Neutrophil (primary cell): ENCODE measurements around the gene RDH11.

Source experiments
- H3K27ac ChIP-seq: fragments of 200-600 bp; sonication (generic); 2 replicates; pipeline ENCODE4 v1.5.1; 2016; ENCODE audit warnings: mild to moderate bottlenecking, moderate library complexity
- H3K27me3 ChIP-seq: fragments of 200-600 bp; sonication (generic); 2 replicates; pipeline ENCODE4 v1.6.0; 2016; ENCODE audit warnings: mild to moderate bottlenecking
- H3K36me3 ChIP-seq: fragments of 200-600 bp; sonication (generic); 2 replicates; pipeline ENCODE4 v1.5.1; 2017
- H3K4me1 ChIP-seq, 2 experiments: fragments of 200-600 bp in 1 of 2; sonication (generic) in 1 of 2; 1 replicate in 1 of 2; 2 replicates in 1 of 2; pipeline versions ENCODE4 v1.5.1 to v1.6.1; 2013 to 2016; ENCODE audit warnings: low read depth in 1 of 2, low read length in 1 of 2, mild to moderate bottlenecking in 1 of 2, moderate library complexity in 1 of 2; ENCODE audit not compliant: control insufficient read depth in 1 of 2, insufficient read depth in 1 of 2
- H3K4me3 ChIP-seq, 2 experiments: fragments of 200-600 bp in 1 of 2; sonication (generic) in 1 of 2; 1 replicate in 1 of 2; 2 replicates in 1 of 2; pipeline ENCODE4 v1.5.1; 2013 to 2016; ENCODE audit warnings: low read depth in 1 of 2, low read length in 1 of 2, mild to moderate bottlenecking in 1 of 2, moderate library complexity in 1 of 2
- H3K9me3 ChIP-seq: fragments of 200-600 bp; sonication (generic); 2 replicates; pipeline ENCODE4 v1.5.1; 2016
- TF ChIP-seq, protein P1 (sequence below): fragments of 200-600 bp; sonication (generic); IDR thresholded peaks from 2 replicates; pipeline ENCODE4 v1.5.1; 2016; ENCODE audit warnings: antibody characterized with exemption

RDH11 gene

DNA sequence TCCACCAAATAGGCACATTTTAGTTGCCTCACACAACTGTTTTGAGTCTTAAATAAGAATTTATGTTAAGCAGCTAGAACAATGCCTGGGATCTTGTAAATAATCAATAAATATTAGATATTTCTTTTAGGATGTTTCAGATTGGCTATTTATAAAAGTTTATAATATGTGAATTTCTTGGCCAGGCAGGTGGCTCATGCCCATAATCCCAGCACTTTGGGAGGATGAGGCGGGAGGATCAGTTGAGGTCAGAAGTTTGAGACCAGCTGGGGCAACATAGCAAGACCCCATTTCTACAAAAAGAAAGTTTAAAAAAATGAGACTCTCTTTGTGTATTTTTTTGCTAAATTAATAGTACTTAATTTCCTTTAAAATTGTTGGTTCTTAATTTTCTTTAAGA lies 54.1 kb downstream of the RDH11 start:
- H3K36me3 ChIP-seq = peaks cover 13% of the 10 kb centered on the region
- TF ChIP-seq, protein P1, sequence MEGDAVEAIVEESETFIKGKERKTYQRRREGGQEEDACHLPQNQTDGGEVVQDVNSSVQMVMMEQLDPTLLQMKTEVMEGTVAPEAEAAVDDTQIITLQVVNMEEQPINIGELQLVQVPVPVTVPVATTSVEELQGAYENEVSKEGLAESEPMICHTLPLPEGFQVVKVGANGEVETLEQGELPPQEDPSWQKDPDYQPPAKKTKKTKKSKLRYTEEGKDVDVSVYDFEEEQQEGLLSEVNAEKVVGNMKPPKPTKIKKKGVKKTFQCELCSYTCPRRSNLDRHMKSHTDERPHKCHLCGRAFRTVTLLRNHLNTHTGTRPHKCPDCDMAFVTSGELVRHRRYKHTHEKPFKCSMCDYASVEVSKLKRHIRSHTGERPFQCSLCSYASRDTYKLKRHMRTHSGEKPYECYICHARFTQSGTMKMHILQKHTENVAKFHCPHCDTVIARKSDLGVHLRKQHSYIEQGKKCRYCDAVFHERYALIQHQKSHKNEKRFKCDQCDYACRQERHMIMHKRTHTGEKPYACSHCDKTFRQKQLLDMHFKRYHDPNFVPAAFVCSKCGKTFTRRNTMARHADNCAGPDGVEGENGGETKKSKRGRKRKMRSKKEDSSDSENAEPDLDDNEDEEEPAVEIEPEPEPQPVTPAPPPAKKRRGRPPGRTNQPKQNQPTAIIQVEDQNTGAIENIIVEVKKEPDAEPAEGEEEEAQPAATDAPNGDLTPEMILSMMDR = no peak
- H3K4me3 ChIP-seq = no peak overlapping the region

DNA sequence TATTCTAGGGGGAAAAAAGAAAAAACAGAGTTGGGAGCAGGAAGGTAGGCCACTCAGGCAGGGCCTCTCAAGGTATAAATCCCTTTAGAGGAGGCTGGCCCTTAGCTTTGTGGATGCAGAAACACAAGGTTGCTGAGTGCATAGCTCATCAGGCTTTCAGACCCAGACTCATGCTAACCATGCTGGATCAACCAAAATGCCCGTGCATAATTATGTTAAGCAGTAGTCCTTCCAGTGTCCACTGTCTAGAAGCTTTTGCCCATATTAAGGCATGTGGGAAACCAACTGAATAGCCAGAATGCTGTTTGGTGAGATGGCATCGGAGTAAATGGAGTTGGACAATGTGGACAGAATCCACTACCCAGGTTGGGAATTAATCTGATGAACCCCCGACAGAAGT lies 56.9 kb downstream of the RDH11 start:
- no peaks in the 10 kb centered on the region for H3K36me3 ChIP-seq
- H3K4me3 ChIP-seq = no peak overlapping the region
- H3K9me3 ChIP-seq = no peaks in the 10 kb centered on the region
- TF ChIP-seq, protein P1 = no peak
- no peaks in the 10 kb centered on the region for H3K27me3 ChIP-seq
- H3K4me1 ChIP-seq = no peaks in the 10 kb centered on the region
- no peak overlapping the region for H3K27ac ChIP-seq

More for the DNA sequence above, 54.1 kb downstream of the RDH11 start:
- Histone ChIP-seq H3K4me1 (no peaks in the 10 kb centered on the region), H3K9me3 (no peaks in the 10 kb centered on the region), H3K27ac (no peak overlapping the region), H3K27me3 (no peaks in the 10 kb centered on the region)

DNA sequence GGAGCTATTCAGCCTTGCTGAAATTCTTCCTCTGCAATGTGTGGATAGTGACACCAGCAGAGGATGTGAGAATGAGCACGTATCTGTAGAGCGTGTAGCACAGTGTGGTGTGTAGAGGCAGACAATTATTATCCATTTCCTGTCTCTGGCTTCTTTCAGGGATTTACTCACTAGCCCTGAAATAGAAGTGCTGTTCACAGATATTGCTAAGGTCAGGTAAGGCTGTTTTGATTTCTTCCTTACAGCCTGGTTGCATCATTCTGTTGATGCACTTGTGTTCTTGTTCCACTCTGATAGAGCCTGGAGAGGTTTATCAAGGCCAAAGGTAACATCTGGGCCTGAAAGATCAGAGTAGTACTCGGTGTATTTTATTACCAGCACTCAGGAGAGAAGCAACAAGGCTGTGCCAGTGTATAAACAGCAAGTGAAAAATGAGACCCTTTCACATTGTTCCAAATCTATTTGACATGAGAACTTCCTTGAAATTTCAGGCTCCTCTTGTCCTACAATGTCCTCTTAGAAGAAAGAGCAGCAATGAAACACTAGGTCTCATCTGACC lies 59.1 kb downstream of the RDH11 start:
- Histone ChIP-seq H3K27ac (no peak overlapping the region), H3K9me3 (no peaks in the 10 kb centered on the region), H3K27me3 (no peaks in the 10 kb centered on the region), H3K4me1 (no peaks in the 10 kb centered on the region), H3K4me3 (no peak overlapping the region), H3K36me3 (no peaks in the 10 kb centered on the region)
- TF ChIP-seq, protein P1 = no peak

DNA sequence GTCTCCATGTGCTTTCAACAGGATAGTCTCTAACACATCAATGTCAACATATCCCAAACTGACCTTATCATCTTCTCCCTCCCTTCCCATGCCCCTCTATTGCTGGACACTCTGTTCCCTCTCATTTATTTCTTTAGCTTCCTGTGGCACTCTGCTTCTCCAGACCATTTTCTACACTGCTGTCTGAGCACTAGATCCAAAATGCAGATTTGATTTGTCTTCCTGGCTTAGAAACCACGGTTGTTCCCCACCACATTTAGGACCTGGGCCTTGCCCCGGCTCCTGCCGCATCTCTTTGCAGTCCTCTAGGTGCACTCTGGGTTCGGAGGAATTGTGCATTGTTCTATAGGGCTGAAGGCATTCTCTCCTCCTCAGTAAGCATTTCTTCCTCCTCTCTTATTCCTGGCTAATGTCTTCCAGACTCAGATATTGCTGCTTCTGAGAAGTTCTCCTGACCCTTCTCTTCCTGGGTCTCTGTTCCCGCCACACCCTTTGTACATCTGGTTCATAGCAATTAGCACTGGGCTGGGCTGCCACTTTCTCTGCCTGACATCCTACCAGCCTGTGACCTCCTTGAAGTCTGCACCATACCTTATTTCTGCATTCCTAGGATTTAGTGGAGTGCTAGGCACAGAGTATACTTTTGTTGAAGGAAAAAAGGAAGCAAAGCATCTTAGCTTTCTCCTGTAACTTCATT lies 62.0 kb downstream of the RDH11 start:
- H3K4me1 ChIP-seq = no peaks in the 10 kb centered on the region
- H3K9me3 ChIP-seq = no peaks in the 10 kb centered on the region
- H3K27me3 ChIP-seq = peaks cover 4% of the 10 kb centered on the region
- H3K36me3 ChIP-seq = no peaks in the 10 kb centered on the region
- TF ChIP-seq, protein P1 = no peak
- no peak overlapping the region for H3K27ac ChIP-seq
- no peak overlapping the region for H3K4me3 ChIP-seq

DNA sequence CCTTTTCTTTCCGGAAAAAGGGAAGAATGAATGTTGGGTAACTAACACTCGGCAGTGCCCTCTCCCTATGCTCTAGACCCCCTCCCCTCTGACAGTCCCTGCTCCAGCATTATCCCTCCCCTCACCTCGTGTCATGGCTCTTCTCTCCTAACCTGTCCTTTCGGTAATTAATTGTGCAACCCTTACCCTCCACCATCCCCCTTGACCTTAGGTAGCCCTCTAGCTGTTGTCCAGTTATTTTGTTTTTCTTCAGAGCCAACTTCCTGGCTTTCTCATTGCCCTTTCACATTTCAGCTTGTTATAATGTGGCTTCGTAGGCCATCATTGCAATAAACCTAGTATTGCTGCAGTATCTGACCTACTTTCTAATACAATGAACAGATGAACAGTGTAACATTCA lies 64.6 kb downstream of the RDH11 start:
- H3K36me3 ChIP-seq = no peaks in the 10 kb centered on the region
- H3K27ac ChIP-seq = no peak overlapping the region
- H3K4me3 ChIP-seq = no peak overlapping the region
- H3K4me1 ChIP-seq = no peaks in the 10 kb centered on the region
- H3K27me3 ChIP-seq = peaks cover 4% of the 10 kb centered on the region
- TF ChIP-seq, protein P1 = no peak
- H3K9me3 ChIP-seq = no peaks in the 10 kb centered on the region
